Epithelial cell of esophagus (primary cell): Measurements from ENCODE around the gene BRD1.
A peak's percentile ranks its signal among the peaks of the same experiment; 100 is the strongest.
"Not testable (repeated sequence)": the region's sequence is repeated elsewhere in the genome, so short reads cannot be mapped to it uniquely, and the experiment has no call there.

Source experiments
- DNase-seq: peaks from one replicate; pipeline ENCODE4 v3.0.0; 2010; ENCODE audit warnings: low read depth
- H3K4me3 ChIP-seq: 2 replicates; pipeline ENCODE4 v1.5.1; 2011; ENCODE audit warnings: mild to moderate bottlenecking, low read length, control low read depth
- TF ChIP-seq, protein P1 (sequence below): IDR thresholded peaks from 2 replicates; pipeline ENCODE4 v1.5.1; 2011; ENCODE audit warnings: low read depth, mild to moderate bottlenecking, low read length, control low read depth, inconsistent platforms; ENCODE audit not compliant: insufficient read depth; ENCODE audit errors: missing control alignments

Gene BRD1

DNA sequence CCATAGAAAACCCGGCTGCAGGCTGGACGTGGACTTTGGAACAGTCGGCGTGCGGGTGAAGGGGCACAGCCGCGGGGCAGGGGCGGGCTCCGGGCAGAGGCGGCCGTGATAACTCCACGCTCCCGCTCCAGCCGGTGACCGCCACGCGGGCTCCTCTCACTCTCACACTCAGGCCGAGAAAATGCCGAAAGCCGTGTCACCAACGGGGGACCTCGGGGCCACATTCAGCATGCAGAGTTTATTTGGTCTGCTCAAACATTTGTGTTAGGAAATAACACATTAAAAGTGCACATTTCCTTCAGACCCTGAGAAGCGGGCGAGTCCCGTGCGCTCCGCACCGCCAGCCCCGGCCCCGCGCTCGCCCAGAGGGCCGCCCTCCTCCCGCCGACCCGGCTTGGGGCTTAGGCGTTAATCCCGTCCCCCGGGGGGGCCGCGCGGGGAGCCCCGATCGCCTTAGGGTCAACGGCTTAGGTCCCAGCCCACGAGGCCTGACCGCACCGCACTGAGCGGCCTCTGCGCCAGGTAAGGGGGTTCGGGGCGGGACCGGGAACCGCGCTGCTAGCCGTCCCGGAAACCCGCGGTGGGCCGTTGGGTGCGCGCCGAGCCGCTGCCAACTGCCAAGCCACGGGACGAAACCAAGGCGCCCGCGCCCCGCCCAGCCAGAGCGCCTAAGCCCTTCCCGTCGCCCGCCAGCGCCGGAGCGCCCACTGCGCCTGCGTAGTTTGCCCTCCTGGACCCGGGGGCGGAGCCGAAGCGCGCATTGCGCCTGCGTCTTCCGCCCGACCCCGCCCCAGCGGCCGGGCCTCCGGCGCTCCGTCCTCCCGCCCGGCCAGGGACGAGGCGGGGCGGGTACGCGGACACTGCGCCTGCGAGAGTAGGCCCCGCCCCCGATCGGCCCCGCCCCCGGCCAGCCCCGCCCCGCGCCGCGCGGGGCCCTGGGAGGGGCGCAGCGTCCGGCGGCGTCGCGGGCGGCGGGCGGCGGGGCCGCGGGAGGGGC lies 25.5 kb upstream of the BRD1 start, which contains the start of gene ZBED4:
TSS of gene ZBED4 (plus strand) at position 947 of the 997 bp plus-strand sequence. CDS start 29,819 bp downstream, outside the sequence.
- peak within 1 kb of the TSS; percentile 79 for H3K4me3 ChIP-seq
- peak; percentile 97 for DNase-seq
- TF ChIP-seq, protein P1, sequence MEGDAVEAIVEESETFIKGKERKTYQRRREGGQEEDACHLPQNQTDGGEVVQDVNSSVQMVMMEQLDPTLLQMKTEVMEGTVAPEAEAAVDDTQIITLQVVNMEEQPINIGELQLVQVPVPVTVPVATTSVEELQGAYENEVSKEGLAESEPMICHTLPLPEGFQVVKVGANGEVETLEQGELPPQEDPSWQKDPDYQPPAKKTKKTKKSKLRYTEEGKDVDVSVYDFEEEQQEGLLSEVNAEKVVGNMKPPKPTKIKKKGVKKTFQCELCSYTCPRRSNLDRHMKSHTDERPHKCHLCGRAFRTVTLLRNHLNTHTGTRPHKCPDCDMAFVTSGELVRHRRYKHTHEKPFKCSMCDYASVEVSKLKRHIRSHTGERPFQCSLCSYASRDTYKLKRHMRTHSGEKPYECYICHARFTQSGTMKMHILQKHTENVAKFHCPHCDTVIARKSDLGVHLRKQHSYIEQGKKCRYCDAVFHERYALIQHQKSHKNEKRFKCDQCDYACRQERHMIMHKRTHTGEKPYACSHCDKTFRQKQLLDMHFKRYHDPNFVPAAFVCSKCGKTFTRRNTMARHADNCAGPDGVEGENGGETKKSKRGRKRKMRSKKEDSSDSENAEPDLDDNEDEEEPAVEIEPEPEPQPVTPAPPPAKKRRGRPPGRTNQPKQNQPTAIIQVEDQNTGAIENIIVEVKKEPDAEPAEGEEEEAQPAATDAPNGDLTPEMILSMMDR = no peak

- DNase-seq = not testable (repeated sequence)
- peak overlapping the region; percentile 58 for H3K4me3 ChIP-seq
These were observed 24.9 kb upstream of the BRD1 start for GRCh38 chr22:49852568-49852897.

- TF ChIP-seq, protein P1 = no peak
- H3K4me3 ChIP-seq = no peak overlapping the region
- no peak for DNase-seq
These were observed 23.5 kb upstream of the BRD1 start for GRCh38 chr22:49850959-49851802.

GRCh38 chr22:49850021-49850911 lies 22.6 kb upstream of the BRD1 start:
- no peak overlapping the region for H3K4me3 ChIP-seq
- TF ChIP-seq, protein P1 = no peak
- DNase-seq = no peak

GRCh38 chr22:49849161-49850020 lies 21.7 kb upstream of the BRD1 start:
- TF ChIP-seq, protein P1 = no peak
- DNase-seq = no peak
- H3K4me3 ChIP-seq = no peak overlapping the region

DNA sequence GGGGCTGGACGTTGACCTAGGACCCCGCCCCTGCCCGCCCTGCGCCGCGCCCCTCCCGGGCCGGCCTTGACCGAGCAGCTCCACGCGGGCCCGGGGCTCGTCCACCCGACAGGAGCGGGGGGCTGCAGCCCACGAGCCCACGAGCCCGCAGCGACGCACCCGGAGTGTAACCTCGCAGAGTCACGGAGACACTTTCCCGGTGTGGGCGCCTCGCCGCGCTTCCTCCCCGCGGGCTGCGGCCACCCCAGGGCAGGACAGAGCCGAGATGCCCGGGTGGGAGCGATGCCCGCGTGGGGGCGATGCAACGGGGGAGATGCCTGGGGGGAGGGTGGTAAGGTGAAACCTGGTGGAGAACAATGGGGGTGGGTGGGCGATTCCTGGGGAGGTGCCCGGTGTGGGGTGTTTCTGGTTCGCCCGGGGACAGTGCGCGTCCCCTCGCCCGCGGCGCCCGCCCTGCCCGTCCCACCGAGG lies 21.1 kb upstream of the BRD1 start:
- TF ChIP-seq, protein P1 = no peak
- DNase-seq = no peak
- H3K4me3 ChIP-seq = no peak overlapping the region
